OCI-LY1 (cell line): ENCODE data around the gene FSD1L.

Experiments used
- H2AFZ ChIP-seq: fragments of 200-600 bp; sonication (generic), shearing (Covaris generic); 2 replicates; pipeline ENCODE4 v1.6.0; 2014; ENCODE audit warnings: antibody characterized with exemption, mild to moderate bottlenecking, low read length
- H3F3A ChIP-seq: fragments of 200-600 bp; sonication (generic), shearing (Covaris generic); 2 replicates; pipeline ENCODE4 v1.6.0; 2014; ENCODE audit warnings: mild to moderate bottlenecking, antibody characterized with exemption, low read length, moderate library complexity; ENCODE audit not compliant: insufficient read depth
- H3K27ac ChIP-seq: fragments of 200-600 bp; sonication (generic); 2 replicates; pipeline ENCODE4 v1.5.1; 2014; ENCODE audit warnings: low read length, mixed run types, mild to moderate bottlenecking, low read depth; ENCODE audit not compliant: poor library complexity, severe bottlenecking
- H3K27me3 ChIP-seq: fragments of 200-600 bp; sonication (generic); 2 replicates; pipeline ENCODE4 v1.6.0; 2014; ENCODE audit warnings: antibody characterized with exemption, mild to moderate bottlenecking, low read length, moderate library complexity; ENCODE audit not compliant: insufficient read depth
- H3K36me3 ChIP-seq: fragments of 200-600 bp; sonication (generic); 2 replicates; pipeline ENCODE4 v1.6.1; 2014; ENCODE audit warnings: mild to moderate bottlenecking, antibody characterized with exemption, low read length, moderate library complexity, mixed read lengths; ENCODE audit not compliant: insufficient read depth
- H3K4me1 ChIP-seq: fragments of 200-600 bp; sonication (generic); 2 replicates; pipeline ENCODE4 v1.5.1; 2014; ENCODE audit warnings: mild to moderate bottlenecking, low read length, moderate library complexity; ENCODE audit not compliant: insufficient read depth, severe bottlenecking
- H3K4me2 ChIP-seq: fragments of 200-600 bp; sonication (generic), shearing (Covaris generic); 2 replicates; pipeline ENCODE4 v1.6.1; 2014; ENCODE audit warnings: low read length
- H3K4me3 ChIP-seq: fragments of 200-600 bp; sonication (generic); 2 replicates; pipeline ENCODE4 v1.5.1; 2014; ENCODE audit warnings: low read length, low read depth, mild to moderate bottlenecking, mixed read lengths; ENCODE audit not compliant: poor library complexity, severe bottlenecking
- H3K79me2 ChIP-seq: fragments of 200-600 bp; shearing (Covaris generic); 2 replicates; pipeline ENCODE4 v1.6.1; 2016; ENCODE audit warnings: mixed run types, low read length, mixed read lengths; ENCODE audit not compliant: insufficient read depth
- H3K9ac ChIP-seq: fragments of 200-600 bp; sonication (generic), shearing (Covaris generic); 2 replicates; pipeline ENCODE4 v1.6.1; 2014; ENCODE audit warnings: mild to moderate bottlenecking, low read length, mixed read lengths
- H3K9me2 ChIP-seq: fragments of 200-600 bp; sonication (generic), shearing (Covaris generic); 2 replicates; pipeline ENCODE4 v1.6.1; 2014; ENCODE audit warnings: low read depth, mild to moderate bottlenecking, low read length, mixed read lengths
- H3K9me3 ChIP-seq: fragments of 200-600 bp; shearing (Covaris generic); 2 replicates; pipeline ENCODE4 v1.6.1; 2014; ENCODE audit warnings: low read length, mixed read lengths
- H4K20me1 ChIP-seq: fragments of 200-600 bp; sonication (generic), shearing (Covaris generic); 2 replicates; pipeline ENCODE4 v1.6.0; 2016; ENCODE audit warnings: mild to moderate bottlenecking, low read length; ENCODE audit not compliant: insufficient read depth
- EZH2 ChIP-seq: fragments of 200-600 bp; sonication (generic), shearing (Covaris generic); IDR thresholded peaks from 2 replicates; pipeline ENCODE4 v1.8.0; 2017; ENCODE audit warnings: borderline replicate concordance, mixed run types, mild to moderate bottlenecking, antibody characterized with exemption, low read length, moderate library complexity, mixed read lengths
- TF ChIP-seq, protein P1 (sequence below): fragments of 200-600 bp; sonication (generic), shearing (Covaris generic); IDR thresholded peaks from 2 replicates; pipeline ENCODE4 v1.5.1; 2017; ENCODE audit warnings: mild to moderate bottlenecking, antibody characterized with exemption, low read length, moderate library complexity, mixed read lengths

Gene FSD1L

DNA sequence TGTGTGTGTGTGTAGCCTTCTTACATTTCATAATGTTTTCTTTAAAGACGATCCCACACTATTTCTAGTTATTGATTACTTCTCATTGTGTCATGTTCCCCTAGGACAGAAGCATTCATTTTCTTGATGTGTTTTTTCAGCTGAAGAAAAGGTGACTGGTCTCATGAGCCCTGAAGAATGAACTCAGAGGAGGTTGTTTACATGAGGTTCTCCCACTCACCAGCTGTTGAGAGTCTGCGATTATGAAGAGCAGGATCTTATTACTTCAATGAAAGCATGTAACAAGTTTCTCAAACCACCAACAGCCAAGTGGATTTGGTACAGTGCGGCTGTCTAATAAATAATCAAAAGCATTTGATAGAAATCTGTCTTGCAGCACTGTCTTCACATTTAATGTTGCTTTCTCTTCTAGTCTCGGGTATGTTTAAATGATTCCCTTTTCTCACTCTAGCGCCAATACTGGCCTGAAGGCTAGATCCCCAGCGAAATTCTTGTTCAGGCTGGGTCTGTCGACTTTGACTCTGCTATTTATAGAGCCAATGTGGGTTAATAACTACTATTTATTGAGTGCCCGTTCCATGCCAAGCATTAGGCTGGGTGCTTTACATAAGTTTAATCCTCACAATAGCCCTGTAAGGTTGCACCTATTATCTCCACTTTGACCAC, 9.6 kb upstream of the FSD1L start:
- Histone ChIP-seq H3K79me2 (no peaks in the 10 kb centered on the region), H3K27ac (no peak overlapping the region), H4K20me1 (no peaks in the 10 kb centered on the region), H3K9ac (no peak overlapping the region), H3F3A (no peaks in the 10 kb centered on the region), H3K4me2 (no peak overlapping the region), H3K4me3 (no peak overlapping the region), H3K9me3 (no peaks in the 10 kb centered on the region), H3K36me3 (no peaks in the 10 kb centered on the region), H2AFZ (no peak overlapping the region), H3K9me2 (no peaks in the 10 kb centered on the region), H3K4me1 (no peaks in the 10 kb centered on the region), H3K27me3 (no peaks in the 10 kb centered on the region)
- TF ChIP-seq EZH2 = no peak
- TF ChIP-seq, protein P1, sequence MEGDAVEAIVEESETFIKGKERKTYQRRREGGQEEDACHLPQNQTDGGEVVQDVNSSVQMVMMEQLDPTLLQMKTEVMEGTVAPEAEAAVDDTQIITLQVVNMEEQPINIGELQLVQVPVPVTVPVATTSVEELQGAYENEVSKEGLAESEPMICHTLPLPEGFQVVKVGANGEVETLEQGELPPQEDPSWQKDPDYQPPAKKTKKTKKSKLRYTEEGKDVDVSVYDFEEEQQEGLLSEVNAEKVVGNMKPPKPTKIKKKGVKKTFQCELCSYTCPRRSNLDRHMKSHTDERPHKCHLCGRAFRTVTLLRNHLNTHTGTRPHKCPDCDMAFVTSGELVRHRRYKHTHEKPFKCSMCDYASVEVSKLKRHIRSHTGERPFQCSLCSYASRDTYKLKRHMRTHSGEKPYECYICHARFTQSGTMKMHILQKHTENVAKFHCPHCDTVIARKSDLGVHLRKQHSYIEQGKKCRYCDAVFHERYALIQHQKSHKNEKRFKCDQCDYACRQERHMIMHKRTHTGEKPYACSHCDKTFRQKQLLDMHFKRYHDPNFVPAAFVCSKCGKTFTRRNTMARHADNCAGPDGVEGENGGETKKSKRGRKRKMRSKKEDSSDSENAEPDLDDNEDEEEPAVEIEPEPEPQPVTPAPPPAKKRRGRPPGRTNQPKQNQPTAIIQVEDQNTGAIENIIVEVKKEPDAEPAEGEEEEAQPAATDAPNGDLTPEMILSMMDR = no peak

DNA sequence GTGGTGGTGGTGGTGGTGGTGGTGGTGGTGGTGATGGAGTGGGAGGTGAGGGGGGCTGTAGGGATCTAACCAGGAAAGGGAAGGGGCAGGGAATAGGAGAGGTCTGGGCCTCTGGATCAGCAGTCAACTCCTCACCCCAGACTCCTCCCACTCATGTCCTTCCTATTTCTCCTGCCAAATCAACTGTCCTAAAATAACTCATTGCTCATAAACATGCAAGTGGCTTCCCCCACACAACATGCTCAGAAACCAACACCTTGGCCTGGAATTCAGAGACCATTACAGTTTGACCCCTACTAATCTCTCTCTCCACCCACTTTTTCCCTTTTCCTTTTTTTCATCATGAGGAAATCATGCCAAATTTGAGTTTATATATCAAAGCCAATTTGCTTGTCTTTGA, 8.4 kb upstream of the FSD1L start:
- no peak overlapping the region for H3K27ac ChIP-seq
- H3K9me2 ChIP-seq = no peaks in the 10 kb centered on the region
- H4K20me1 ChIP-seq = no peaks in the 10 kb centered on the region
- no peak for TF ChIP-seq EZH2
- TF ChIP-seq, protein P1 = no peak
- no peaks in the 10 kb centered on the region for H3K9me3 ChIP-seq
- H3K4me1 ChIP-seq = no peaks in the 10 kb centered on the region
- H3K27me3 ChIP-seq = no peaks in the 10 kb centered on the region
- no peak overlapping the region for H3K4me2 ChIP-seq
- H3F3A ChIP-seq = no peaks in the 10 kb centered on the region
- no peak overlapping the region for H3K4me3 ChIP-seq
- no peak overlapping the region for H2AFZ ChIP-seq
- no peaks in the 10 kb centered on the region for H3K79me2 ChIP-seq
- H3K36me3 ChIP-seq = no peaks in the 10 kb centered on the region
- H3K9ac ChIP-seq = no peak overlapping the region

DNA sequence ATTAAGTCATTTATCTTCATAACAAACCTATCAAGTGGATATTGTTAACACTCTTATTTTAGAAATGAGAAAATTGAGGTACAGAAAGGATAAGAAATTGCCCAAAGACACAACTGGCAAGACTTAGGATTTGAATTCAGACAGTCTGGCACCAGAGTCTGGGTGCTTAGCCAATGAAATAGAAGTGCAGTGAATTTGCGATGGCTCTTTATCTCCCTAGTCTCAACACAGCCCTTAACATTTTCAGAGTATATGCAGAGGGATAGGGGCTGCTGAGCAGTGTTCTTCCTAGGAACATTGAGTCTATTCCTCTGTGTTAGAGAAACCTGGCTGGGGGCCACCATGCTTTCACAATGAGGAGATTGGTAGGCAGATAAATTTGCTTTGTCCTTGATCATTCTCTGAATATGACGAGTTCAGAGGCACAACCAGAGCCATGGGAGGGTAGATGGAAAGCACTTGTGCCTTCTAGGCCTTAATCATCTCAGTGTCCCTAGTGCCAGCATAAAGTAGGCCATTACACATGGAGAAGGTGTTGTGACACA, 6.1 kb upstream of the FSD1L start:
- H3K9me2 ChIP-seq = no peaks in the 10 kb centered on the region
- H3K9me3 ChIP-seq = no peaks in the 10 kb centered on the region
- no peak overlapping the region for H3K4me3 ChIP-seq
- no peak overlapping the region for H3K9ac ChIP-seq
- H3F3A ChIP-seq = no peaks in the 10 kb centered on the region
- H3K36me3 ChIP-seq = no peaks in the 10 kb centered on the region
- no peak for TF ChIP-seq EZH2
- TF ChIP-seq, protein P1 = no peak
- no peaks in the 10 kb centered on the region for H3K27me3 ChIP-seq
- H2AFZ ChIP-seq = no peak overlapping the region
- no peak overlapping the region for H3K27ac ChIP-seq
- no peaks in the 10 kb centered on the region for H3K4me1 ChIP-seq
- H3K4me2 ChIP-seq = no peak overlapping the region
- H4K20me1 ChIP-seq = no peaks in the 10 kb centered on the region
- H3K79me2 ChIP-seq = no peaks in the 10 kb centered on the region
